GM12874 (cell line): ENCODE results near the gene DNAJC13.

ENCODE experiments used
- TF ChIP-seq, protein P1 (sequence below): IDR thresholded peaks from 2 replicates; pipeline ENCODE4 v1.5.1; 2011; ENCODE audit warnings: low read depth, mild to moderate bottlenecking, control low read depth, low read length, moderate library complexity; ENCODE audit not compliant: insufficient read depth

Gene DNAJC13

DNA sequence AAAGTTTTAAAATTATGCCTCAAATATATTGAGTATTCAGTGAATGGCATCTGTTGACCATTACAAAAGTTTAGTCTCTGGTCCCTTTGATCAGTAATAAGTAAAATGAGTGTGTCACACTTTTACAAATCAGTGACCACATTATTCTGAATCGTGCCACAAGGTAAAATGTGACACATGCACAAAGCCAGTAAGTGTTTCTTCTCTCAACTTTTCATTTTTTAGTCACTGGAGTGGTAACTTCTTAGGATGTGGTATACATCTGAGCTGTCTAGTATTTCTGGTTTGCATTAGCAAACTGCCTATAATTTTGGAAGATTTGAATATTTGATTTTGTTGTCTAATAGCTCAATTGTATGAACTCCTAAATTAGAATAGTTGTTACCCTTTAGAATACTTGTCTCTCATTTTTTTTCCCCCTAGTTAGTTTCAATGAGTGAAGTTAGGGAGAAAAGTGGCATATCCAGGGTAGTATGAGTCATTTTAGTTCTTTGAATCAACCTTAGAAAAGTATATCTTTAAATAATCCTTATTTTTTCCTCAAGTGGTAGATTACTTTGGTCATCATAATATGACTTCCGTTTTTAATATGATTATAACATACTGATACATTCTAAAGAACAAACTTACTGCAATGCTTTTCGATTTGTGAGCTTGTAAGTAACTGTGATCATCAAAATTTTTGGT, 18.1 kb downstream of the DNAJC13 start:
- TF ChIP-seq, protein P1, sequence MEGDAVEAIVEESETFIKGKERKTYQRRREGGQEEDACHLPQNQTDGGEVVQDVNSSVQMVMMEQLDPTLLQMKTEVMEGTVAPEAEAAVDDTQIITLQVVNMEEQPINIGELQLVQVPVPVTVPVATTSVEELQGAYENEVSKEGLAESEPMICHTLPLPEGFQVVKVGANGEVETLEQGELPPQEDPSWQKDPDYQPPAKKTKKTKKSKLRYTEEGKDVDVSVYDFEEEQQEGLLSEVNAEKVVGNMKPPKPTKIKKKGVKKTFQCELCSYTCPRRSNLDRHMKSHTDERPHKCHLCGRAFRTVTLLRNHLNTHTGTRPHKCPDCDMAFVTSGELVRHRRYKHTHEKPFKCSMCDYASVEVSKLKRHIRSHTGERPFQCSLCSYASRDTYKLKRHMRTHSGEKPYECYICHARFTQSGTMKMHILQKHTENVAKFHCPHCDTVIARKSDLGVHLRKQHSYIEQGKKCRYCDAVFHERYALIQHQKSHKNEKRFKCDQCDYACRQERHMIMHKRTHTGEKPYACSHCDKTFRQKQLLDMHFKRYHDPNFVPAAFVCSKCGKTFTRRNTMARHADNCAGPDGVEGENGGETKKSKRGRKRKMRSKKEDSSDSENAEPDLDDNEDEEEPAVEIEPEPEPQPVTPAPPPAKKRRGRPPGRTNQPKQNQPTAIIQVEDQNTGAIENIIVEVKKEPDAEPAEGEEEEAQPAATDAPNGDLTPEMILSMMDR = no peak

DNA sequence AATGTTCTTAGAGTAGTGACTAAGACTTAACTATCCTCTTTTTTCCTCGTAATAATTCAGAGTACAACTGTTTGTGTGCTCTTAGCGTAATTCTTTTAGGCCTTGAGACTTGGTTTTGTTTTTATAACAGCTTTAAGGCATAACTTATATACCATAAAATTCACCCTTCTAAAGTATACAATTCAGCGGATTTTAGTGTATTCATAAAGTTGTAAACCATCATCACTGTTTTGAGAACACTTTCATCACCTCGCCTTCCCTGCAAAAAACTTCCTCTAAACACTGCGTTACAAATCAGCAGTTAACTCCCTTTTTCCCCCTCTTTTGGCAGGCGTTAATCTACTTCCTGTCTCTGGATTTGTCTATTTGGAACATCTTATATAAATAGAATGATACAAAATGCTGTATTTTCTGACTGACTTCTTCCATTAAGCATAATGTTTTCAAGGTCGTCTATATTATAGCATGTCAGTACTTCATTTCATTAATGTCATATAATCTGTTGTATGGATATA, 18.7 kb downstream of the DNAJC13 start:
- TF ChIP-seq, protein P1 = no peak

DNA sequence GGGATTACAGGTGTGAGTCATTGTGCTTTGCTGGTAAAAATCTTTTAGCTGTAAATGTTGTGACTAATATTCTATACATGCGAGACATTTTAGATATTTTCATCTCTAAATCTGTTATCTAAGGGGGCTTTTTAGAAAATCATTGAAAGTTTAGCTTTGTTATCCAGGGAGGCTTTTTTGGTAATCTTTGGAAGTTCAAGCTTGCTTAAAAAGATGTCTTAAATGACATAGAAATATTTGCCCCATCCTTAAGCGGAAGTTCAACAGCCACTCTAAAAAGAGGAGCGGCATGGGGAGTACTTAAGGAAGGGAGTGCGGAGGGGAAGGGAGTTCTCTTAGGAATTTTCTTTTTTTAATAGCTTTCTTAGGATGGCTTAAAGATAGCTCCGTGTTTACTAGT, 26.1 kb downstream of the DNAJC13 start:
- TF ChIP-seq, protein P1 = no peak

DNA sequence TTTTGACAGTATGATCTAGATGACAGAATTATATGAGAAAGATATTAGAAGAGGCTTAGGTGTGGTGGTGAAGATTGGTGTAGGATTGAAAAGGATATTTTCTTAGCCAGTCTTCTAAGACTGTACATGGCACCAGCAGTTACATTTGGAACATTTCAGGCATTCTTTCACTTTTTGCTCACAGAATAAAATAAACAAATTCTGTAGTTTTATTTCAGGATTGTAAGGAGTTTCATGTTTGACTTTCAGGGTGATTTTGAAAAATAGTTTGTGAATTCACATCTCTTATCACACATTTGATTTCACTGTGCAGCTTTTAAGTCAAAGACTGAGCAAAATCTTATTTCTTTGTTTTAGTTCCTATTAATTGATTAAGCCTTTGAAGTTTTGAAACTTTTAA, 27.1 kb downstream of the DNAJC13 start:
- TF ChIP-seq, protein P1 = no peak

DNA sequence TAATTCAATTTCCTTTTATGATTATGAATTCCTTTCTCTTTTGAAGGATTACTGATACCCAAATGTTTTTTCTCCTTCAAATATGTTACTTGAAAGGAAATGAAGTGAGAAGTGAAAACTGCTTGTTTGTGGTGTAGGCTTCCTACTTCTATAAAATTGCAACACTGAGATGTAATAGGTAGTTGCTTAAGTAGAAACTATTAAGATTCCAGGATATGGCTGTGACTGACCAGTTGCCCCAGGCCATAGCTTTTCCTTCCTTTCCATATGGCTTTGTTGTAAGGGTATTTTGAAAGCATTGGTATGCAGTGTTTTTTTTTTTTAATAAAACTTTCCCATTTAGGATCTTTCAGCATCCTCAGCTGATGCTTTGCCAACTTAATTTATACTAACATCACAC, 28.5 kb downstream of the DNAJC13 start:
- TF ChIP-seq, protein P1 = no peak

DNA sequence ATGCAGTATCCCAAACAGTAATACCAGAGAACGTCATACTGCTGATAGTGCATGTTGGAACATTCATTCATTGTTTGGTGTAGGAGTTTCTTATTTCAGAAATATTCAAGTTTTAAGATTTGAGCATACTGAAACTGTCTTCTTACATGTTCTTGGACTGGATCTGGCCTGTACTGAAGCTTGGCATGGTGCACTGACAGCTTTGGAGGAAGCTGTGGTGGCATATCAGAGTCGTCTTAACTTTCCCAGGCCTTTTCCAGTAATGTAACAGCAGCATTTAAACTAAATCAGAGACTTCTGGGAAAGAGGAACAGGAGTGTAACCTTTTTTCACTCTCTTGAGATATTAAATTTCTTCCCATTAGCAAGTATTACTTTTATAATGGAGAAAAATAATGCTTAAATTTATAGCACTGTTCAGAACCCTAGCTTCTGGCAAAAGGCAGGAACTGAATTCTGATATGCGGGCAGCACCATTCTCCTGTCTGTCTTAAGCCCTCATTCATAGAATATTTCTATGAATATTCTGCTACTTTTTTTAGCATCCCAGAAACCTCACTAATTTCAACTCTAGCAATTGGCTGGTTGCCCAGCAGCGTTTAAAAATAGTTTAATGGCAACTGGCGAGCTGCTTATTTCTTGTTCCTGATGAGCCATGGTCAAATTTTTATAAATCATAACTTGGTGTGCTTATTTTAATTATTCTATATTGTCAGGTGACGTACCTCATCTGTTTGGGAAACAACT, 31.1 kb downstream of the DNAJC13 start:
- TF ChIP-seq, protein P1 = no peak

DNA sequence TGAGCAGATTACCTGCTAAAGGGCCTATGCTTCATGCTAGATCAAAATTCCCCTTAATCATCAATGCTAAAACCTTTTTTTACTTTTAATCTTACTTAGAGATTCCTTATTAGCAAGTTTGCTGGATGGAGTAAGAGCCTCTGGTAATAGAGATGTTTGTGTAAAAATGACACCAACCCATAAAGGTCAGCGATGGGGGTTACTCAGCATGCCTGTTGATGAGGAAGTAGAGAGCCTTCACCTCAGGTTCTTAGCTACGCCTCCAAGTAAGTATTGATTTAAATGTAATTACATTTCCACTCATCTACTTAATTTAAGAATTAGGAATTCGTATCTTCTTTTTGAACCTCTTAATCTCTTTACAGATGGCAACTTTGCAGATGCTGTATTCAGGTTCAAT, 38.8 kb downstream of the DNAJC13 start:
- TF ChIP-seq, protein P1 = no peak
